T-helper 1 cell treated with Interleukin-12 subunit alpha and Interleukin-12 subunit beta and Interleukin-4 antibody, amounts not matched to agents 30 μg/mL and 1 μg/mL, for 36 hours (primary cell): ENCODE results near the gene LARGE1.

Source experiments
- H3K27ac Mint-ChIP-seq: one replicate; pipeline ENCODE4 v1.8.0; 2021; ENCODE audit warnings: mild to moderate bottlenecking, mixed read lengths
- H3K27me3 Mint-ChIP-seq: one replicate; pipeline ENCODE4 v1.8.0; 2021; ENCODE audit warnings: low read depth, mixed read lengths
- H3K36me3 Mint-ChIP-seq: one replicate; pipeline ENCODE4 v1.8.0; 2021; ENCODE audit warnings: low read depth, mixed read lengths
- H3K4me1 Mint-ChIP-seq: one replicate; pipeline ENCODE4 v1.8.0; 2021; ENCODE audit warnings: low read depth, mixed read lengths
- H3K4me3 Mint-ChIP-seq: one replicate; pipeline ENCODE4 v1.8.0; 2021; ENCODE audit warnings: mild to moderate bottlenecking, moderate library complexity, mixed read lengths
- H3K9me3 Mint-ChIP-seq: one replicate; pipeline ENCODE4 v1.8.0; 2021; ENCODE audit warnings: mixed read lengths

The LARGE1 gene

DNA sequence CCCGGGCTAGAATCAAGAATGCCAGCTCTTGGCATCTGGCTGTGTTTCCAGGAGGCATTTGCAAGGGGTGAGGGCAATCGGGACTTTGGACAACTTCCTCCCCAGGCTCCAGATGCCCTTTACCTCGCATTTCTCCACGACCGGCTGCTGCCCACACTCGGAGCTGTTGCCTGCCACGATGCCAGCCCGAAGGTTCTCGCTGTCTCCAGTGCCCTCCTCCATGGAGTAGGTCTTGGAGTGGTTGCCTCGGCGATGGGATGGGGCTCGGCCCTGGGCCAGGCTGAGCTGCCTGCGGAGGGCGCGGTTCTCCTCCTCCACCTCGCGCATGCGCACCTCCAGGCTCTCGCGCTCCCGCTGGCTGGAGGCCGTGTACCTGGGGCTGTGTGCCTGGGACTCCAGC is 270.0 kb downstream of the LARGE1 start:
- no peaks in the 10 kb centered on the region for H3K4me1 Mint-ChIP-seq
- no peaks in the 10 kb centered on the region for H3K36me3 Mint-ChIP-seq

DNA sequence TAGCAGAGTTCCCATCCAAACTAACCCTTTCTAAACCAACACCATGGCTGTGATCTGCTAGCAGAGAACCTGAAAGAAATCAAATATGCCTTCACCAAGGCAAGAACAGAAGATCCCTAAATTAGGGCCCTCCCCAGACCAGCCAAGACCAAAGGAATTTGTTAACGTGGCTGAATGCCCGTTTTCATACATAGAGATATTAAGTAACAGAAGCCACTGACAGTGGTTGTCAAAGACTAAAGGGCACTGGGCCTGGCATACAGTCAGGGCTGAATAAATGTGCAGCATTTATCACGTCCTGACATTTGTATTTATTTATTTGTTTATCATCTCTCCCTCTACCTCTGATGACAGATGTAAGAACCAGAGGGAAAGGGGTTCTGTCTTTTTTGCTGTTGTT is 271.8 kb downstream of the LARGE1 start:
- Mint-ChIP-seq H3K36me3 (no peaks in the 10 kb centered on the region), H3K27me3 (no peaks in the 10 kb centered on the region), H3K27ac (no peak overlapping the region), H3K4me3 (no peak overlapping the region), H3K9me3 (peaks cover 51% of the 10 kb centered on the region), H3K4me1 (no peaks in the 10 kb centered on the region)

More for the DNA sequence above, 270.0 kb downstream of the LARGE1 start:
- no peak overlapping the region for H3K4me3 Mint-ChIP-seq
- H3K27ac Mint-ChIP-seq, result no peak overlapping the region
- H3K27me3 Mint-ChIP-seq, result no peaks in the 10 kb centered on the region
- peaks cover 56% of the 10 kb centered on the region for H3K9me3 Mint-ChIP-seq

DNA sequence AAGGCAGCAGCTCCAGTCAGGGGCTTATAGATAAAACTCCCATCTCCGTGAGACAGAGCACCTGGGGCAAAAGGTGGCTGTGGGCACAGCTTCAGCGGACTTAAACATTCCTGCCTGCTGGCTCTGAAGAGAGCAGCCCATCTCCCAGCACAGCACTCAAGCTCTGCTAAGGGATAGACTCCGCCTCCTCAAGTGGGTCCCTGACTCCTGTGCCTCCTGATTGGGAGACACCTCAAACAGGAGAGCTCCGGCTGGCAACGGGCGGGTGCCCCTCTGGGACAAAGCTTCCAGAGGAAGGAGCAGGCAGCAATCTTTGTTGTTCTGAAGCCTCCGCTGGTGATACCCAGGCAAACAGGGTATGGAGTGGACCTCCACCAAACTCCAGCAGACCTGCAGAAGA is 279.4 kb downstream of the LARGE1 start:
- Mint-ChIP-seq H3K4me3 (no peak overlapping the region), H3K4me1 (no peaks in the 10 kb centered on the region), H3K27me3 (no peaks in the 10 kb centered on the region), H3K36me3 (no peaks in the 10 kb centered on the region), H3K9me3 (peaks cover 53% of the 10 kb centered on the region), H3K27ac (no peak overlapping the region)

DNA sequence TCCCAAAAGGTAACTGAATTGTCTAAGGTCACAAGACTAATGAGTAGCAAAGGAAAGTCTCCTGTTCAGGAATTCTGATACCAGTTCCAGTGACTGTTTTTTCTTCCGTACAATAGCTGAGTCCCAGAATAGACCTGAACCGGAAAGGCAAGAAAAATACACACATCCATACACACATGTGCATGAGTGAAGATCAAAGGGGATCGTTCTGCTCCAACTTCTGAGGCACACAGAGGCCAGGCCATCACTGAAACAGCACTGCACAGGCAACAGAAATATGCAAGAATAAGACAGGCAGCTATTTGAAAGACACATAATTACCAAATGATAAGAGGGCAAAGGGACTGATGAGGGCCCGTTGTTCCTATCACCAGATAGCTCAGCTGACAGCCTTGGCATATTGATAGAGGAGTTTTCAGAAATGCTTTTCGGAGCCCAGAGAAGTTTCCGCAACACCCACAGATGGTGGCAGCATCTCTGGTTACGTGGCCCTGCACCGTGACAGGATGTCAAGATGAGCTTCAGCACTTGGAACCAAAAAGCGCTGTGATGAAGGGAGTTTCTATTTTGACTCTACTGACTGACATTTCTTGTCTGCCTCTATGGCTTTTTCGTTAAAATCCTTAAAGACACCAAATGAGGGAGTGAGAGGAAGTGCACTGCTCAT is 280.6 kb downstream of the LARGE1 start:
- Mint-ChIP-seq H3K27me3 (no peaks in the 10 kb centered on the region), H3K36me3 (no peaks in the 10 kb centered on the region), H3K9me3 (peaks cover 50% of the 10 kb centered on the region), H3K4me3 (no peak overlapping the region), H3K4me1 (no peaks in the 10 kb centered on the region), H3K27ac (no peak overlapping the region)

DNA sequence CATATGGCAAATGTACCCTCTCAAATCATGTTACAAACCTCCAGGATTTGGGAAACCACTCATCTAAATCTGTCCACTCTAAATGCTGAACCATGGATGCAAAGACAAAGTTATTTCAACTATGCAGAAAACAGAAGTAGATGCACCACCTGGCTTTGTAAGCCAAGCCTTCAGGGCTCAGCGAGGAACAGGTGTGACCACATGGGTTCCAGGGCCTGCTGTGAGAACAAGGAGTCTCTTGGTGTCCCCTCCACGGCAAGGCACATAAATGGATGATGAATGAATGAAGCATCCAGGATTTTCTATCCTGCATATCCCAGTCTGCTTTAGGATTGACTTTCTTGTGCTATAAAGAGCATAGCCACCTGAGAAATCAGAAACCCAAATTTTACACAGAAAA is 284.5 kb downstream of the LARGE1 start:
- Mint-ChIP-seq H3K4me1 (no peaks in the 10 kb centered on the region), H3K36me3 (peaks cover 2% of the 10 kb centered on the region), H3K9me3 (peaks cover 41% of the 10 kb centered on the region), H3K4me3 (no peak overlapping the region), H3K27me3 (no peaks in the 10 kb centered on the region), H3K27ac (no peak overlapping the region)

DNA sequence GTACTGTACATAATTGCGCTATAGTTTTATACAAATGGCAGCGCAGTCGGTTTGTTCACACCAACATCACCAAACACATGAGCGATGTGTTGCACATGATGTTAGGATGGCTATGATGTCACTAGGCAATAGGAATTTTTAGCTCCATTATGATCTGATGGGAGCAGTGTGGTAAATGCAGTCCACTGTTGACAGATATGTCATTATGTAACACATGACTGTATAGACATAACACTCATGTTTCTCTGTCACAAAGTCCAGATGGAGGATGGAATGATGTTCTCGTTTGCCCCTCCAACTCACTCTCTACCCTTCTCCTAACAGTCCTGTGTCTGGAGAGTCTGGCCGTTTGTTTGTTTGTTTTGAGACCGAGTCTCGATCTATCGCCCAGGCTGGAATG is 288.5 kb downstream of the LARGE1 start:
- Mint-ChIP-seq H3K9me3 (peaks cover 49% of the 10 kb centered on the region), H3K4me1 (no peaks in the 10 kb centered on the region), H3K27ac (no peak overlapping the region), H3K36me3 (peaks cover 2% of the 10 kb centered on the region), H3K4me3 (no peak overlapping the region), H3K27me3 (no peaks in the 10 kb centered on the region)

DNA sequence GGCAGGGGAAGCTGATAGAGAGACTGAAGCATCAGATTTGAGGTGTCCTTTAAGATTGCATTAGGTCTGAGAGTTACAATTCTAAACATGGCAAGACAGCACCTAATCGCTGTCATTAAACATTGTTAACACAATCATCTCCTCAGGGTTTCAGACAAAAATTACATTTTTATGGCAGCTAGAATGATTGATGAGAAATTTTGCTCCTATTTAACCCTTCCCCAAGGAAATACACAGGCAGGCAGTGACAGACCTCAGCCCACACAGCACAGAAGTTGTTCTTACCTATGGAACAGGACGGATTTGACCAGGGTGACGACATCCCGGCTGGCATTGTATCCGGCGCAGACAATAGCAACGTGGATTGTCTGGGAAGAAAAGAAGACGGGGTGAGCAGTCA is 294.3 kb downstream of the LARGE1 start:
- Mint-ChIP-seq H3K27me3 (no peaks in the 10 kb centered on the region), H3K27ac (no peak overlapping the region), H3K4me3 (no peak overlapping the region), H3K4me1 (no peaks in the 10 kb centered on the region), H3K36me3 (no peaks in the 10 kb centered on the region), H3K9me3 (peaks cover 53% of the 10 kb centered on the region)

DNA sequence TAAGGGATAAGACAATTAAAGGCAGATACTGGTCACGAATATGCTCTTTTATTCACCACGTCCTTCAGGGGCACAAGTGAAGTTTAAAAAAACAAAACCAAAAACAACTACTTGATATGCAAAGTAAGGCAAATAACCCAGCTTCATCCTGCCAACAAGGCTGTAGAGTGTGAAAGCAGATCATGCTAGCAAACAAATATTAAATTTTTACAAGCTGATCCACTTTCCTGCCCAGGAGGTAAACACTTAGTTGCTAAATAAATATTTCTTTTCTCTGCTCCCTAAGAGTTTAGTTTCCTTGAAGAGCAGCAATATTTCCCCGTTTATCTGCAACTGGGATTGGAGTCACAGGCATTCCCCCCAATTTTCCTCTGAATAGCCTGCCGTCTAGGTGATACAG is 300.2 kb downstream of the LARGE1 start:
- no peaks in the 10 kb centered on the region for H3K4me1 Mint-ChIP-seq
- no peak overlapping the region for H3K27ac Mint-ChIP-seq
- no peaks in the 10 kb centered on the region for H3K27me3 Mint-ChIP-seq
- peaks cover 21% of the 10 kb centered on the region for H3K9me3 Mint-ChIP-seq
- H3K36me3 Mint-ChIP-seq, result no peaks in the 10 kb centered on the region
- no peak overlapping the region for H3K4me3 Mint-ChIP-seq

DNA sequence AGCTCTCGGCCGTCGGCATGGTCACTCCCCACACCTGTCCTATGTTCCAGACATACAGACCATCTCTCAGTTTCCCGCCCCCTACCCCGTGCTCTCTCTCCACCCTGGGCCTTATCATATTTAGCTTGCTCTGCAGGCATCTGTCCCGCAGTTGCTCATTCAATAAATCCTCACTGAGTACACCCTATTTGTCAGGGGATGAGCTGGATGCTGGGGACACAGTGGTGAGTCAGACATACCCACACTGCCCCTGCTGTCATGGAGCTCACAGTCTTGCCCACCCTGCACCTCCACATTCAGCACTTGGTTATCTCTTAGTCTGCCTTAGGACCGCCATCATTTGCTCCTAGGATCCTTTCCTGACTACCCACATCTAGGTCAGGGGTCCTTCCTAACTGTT is 313.8 kb downstream of the LARGE1 start:
- Mint-ChIP-seq H3K27me3 (no peaks in the 10 kb centered on the region), H3K4me3 (no peak overlapping the region), H3K4me1 (no peaks in the 10 kb centered on the region), H3K9me3 (peaks cover 35% of the 10 kb centered on the region), H3K36me3 (no peaks in the 10 kb centered on the region), H3K27ac (no peak overlapping the region)

DNA sequence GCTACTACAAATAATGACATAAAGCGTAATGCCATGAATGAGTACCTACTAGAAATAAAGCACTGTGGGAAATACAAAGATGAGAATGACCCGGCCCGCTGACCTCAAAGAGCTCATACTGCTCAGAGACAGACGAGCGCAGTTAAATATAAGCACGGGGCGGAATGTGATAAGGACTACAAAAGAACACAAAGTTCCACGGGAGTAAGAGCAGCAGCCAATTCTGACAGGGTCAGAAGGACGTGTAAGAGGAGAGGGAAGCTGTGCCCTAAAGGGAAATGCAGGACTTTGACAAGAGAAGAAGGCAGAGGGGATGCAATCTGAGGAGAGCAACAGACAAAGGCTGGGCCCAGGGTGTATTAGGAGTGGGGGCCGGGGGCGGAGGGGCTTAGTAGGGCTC is 314.6 kb downstream of the LARGE1 start:
- Mint-ChIP-seq H3K9me3 (peaks cover 35% of the 10 kb centered on the region), H3K27ac (no peak overlapping the region), H3K27me3 (no peaks in the 10 kb centered on the region), H3K36me3 (no peaks in the 10 kb centered on the region), H3K4me1 (no peaks in the 10 kb centered on the region), H3K4me3 (no peak overlapping the region)

DNA sequence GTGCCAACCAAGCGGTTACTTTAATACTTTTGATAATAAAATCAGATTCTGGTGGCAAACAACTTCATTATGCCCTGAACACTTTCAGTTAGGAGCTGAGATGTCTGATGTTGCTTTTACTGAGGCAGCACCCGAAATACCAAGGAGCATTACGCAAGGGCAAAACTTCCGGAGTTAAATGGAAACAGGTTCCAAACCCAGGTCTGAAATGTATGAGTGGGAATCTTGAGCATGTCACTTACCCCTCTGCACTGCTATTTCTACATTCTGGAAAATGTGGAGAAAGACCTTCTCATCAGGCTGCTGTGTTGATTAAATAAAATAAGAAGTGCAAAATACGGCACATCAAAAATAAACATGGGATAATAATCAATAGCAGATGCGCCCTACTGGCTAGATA is 315.1 kb downstream of the LARGE1 start:
- H3K27me3 Mint-ChIP-seq, result no peaks in the 10 kb centered on the region
- H3K27ac Mint-ChIP-seq, result no peak overlapping the region
- no peaks in the 10 kb centered on the region for H3K4me1 Mint-ChIP-seq
- H3K36me3 Mint-ChIP-seq, result no peaks in the 10 kb centered on the region
- peaks cover 36% of the 10 kb centered on the region for H3K9me3 Mint-ChIP-seq
- H3K4me3 Mint-ChIP-seq, result no peak overlapping the region

DNA sequence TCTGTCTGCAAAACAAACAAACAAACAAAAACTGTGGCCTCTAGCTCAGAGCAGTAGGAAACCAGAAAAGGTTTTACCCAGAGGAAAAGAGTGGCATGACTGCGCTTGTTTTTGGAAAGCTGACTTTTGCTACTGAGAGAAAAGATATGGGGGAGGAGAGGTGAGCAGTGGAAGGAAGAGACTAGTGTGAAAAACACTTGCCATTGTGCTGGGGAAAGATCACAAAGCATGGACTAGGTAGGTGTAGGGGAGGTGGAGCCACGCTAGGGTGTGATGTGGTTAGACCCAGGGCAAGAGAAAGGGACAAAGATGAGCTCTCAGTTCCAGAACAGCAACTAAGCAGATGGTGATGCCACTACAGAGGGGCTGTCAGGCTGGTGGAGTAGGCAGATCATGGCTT is 319.2 kb downstream of the LARGE1 start:
- H3K4me3 Mint-ChIP-seq, result no peak overlapping the region
- H3K9me3 Mint-ChIP-seq, result peaks cover 36% of the 10 kb centered on the region
- H3K4me1 Mint-ChIP-seq, result no peaks in the 10 kb centered on the region
- no peak overlapping the region for H3K27ac Mint-ChIP-seq
- no peaks in the 10 kb centered on the region for H3K36me3 Mint-ChIP-seq
- no peaks in the 10 kb centered on the region for H3K27me3 Mint-ChIP-seq

DNA sequence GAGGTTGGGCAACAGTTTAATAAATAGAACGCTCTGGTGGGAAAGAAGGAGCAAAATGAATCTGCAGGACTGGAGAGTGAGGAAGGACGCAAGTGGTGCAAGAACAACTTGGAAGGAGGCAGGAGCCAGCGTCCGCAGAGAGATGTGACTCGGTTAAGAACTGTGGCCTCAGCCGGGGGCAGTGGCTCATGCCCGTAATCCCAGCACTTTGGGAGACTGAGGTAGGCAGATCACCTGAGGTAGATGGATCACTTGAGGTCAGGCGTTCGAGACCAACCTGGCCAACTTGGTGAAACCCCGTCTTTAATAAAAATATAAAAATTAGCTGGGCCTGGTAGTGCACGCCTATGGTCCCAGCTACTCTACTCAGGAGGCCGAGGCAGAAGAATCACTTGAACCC is 319.7 kb downstream of the LARGE1 start:
- Mint-ChIP-seq H3K27me3 (no peaks in the 10 kb centered on the region), H3K9me3 (peaks cover 34% of the 10 kb centered on the region), H3K36me3 (no peaks in the 10 kb centered on the region), H3K4me1 (no peaks in the 10 kb centered on the region), H3K4me3 (no peak overlapping the region), H3K27ac (no peak overlapping the region)

DNA sequence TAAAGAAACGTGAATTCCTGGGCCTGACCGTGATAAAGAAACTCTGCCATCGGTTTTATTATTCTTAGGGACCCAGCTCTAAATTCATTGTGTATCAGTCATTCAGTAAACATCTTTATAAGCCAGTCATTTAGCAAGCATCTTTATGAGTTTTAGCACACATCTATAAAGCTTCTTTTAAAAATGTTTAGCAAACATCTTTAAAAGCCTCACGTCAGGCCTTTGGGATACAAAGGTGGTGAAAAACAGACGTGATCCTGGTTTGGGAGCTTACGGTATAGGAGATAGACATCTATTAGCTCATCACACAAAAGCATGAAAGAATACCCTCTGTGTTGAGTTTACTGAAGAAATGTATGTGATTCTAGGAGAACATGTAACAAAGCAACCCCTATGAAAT is 320.2 kb downstream of the LARGE1 start:
- H3K4me1 Mint-ChIP-seq, result no peaks in the 10 kb centered on the region

DNA sequence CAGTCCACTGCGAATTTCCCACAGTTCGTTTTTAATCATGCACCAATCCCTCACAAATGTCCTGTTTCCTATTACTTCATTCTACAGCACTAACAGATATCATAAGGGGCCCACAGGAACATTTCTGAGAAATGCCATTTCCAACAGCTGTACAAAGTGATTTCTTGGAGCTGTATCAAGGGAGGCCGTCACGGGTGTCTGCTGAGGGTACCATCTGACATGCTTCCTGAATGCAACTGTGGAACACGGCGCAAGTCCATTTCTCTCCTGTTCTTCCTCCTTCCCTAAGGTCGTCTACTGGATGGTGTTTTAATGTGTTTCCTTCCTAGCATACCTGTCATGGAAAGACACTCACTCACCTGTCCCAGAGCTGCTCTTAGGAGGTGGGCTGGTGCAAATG is 320.7 kb downstream of the LARGE1 start:
- Mint-ChIP-seq H3K36me3 (no peaks in the 10 kb centered on the region), H3K4me3 (no peak overlapping the region), H3K9me3 (peaks cover 29% of the 10 kb centered on the region), H3K27me3 (no peaks in the 10 kb centered on the region), H3K27ac (no peak overlapping the region), H3K4me1 (no peaks in the 10 kb centered on the region)

More for the DNA sequence above, 320.2 kb downstream of the LARGE1 start:
- H3K4me3 Mint-ChIP-seq, result no peak overlapping the region
- no peaks in the 10 kb centered on the region for H3K36me3 Mint-ChIP-seq
- H3K27ac Mint-ChIP-seq, result no peak overlapping the region
- H3K27me3 Mint-ChIP-seq, result no peaks in the 10 kb centered on the region
- H3K9me3 Mint-ChIP-seq, result peaks cover 30% of the 10 kb centered on the region

DNA sequence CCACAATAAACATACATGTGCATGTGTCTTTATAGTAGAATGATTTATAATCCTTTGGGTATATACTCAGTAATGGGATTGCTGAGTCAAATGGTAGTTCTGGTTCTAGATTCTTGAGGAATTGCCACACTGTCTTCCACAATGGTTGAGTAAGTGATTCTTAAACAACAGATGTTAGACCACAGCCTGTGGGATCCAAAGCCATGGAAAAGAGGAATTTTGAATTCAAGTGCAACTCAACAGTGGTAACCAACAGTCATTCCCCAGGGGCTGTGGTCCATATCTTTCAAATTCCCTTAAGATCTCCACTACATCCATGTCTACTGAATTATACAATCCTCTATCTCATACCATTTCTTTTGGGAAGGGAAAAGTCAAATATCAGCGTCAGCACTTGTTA is 321.5 kb downstream of the LARGE1 start:
- Mint-ChIP-seq H3K36me3 (no peaks in the 10 kb centered on the region), H3K27me3 (no peaks in the 10 kb centered on the region), H3K4me3 (no peak overlapping the region), H3K4me1 (no peaks in the 10 kb centered on the region), H3K27ac (no peak overlapping the region), H3K9me3 (peaks cover 23% of the 10 kb centered on the region)
